Endothelial cell of umbilical vein (primary cell): ENCODE data around the gene DNHD1.

ENCODE experiments used
- CTCF ChIP-seq, 2 donors: IDR thresholded peaks; 1 replicate in 1 of 2; 2 replicates in 1 of 2; pipeline ENCODE4 v1.5.1; 2011; ENCODE audit warnings: low read length in 2 of 2, mild to moderate bottlenecking in 2 of 2, moderate library complexity in 2 of 2, control low read depth in 1 of 2, inconsistent platforms in 1 of 2, low read depth in 1 of 2; ENCODE audit not compliant: insufficient read depth in 1 of 2; ENCODE audit errors: extremely low read depth in 1 of 2
- EZH2 ChIP-seq: IDR thresholded peaks from 2 replicates; pipeline ENCODE4 v1.6.1; 2012; ENCODE audit warnings: borderline replicate concordance, low read depth, mild to moderate bottlenecking, moderate library complexity, low read length, inconsistent platforms; ENCODE audit not compliant: severe bottlenecking
- POLR2A ChIP-seq: IDR thresholded peaks from 2 replicates; pipeline ENCODE4 v1.6.1; 2012; ENCODE audit warnings: low read depth, mild to moderate bottlenecking, control low read depth, low read length
- POLR2AphosphoS5 ChIP-seq: IDR thresholded peaks from 2 replicates; pipeline ENCODE4 v1.6.1; 2012; ENCODE audit warnings: low read depth, mild to moderate bottlenecking, control low read depth, low read length, moderate library complexity; ENCODE audit not compliant: insufficient read depth
- TF ChIP-seq, protein P1 (sequence below): IDR thresholded peaks from 2 replicates; pipeline ENCODE4 v1.6.1; 2011; ENCODE audit not compliant: insufficient read depth, insufficient read length

- no peak for TF ChIP-seq CTCF (IDR thresholded peaks at IDR 0.05; ENCODE audit: extremely low read depth in 1 of 2, insufficient read depth in 1 of 2, low read depth in 1 of 2, low read length in 2 of 2)
- no peak for TF ChIP-seq EZH2
- TF ChIP-seq POLR2AphosphoS5, result no peak
- TF ChIP-seq, protein P1, sequence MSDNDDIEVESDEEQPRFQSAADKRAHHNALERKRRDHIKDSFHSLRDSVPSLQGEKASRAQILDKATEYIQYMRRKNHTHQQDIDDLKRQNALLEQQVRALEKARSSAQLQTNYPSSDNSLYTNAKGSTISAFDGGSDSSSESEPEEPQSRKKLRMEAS, result no peak
- no peak for TF ChIP-seq POLR2A
These were observed 74.4 kb downstream of the DNHD1 start for GRCh38 chr11:6571434-6572008.
